ENCODE measurements around the gene TRIP10.
"Not testable (repeated sequence)": the region's sequence is repeated elsewhere in the genome, so short reads cannot be mapped to it uniquely, and the experiment has no call there.

Gene TRIP10

DNA sequence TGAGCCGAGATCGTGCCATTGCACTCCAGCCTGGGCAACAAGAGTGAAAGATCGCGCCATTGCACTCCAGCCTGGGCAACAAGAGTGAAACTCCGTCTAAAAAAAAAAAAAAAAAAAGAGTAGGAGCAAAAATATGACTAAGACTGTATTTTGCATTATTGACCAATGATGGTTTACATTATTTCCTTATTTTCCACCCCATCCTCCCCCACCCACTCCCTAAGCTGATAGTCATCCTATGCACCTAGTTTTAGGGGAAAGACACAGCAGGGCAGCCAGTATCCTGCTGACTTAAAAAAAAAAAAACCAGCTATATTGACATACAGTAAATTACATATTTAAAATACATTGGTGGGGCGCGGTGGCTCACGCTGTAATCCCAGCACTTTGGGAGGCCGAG is 58.2 kb downstream of the TRIP10 start:
- DNase-seq (ENCODE audit: low read depth) = no peak

DNA sequence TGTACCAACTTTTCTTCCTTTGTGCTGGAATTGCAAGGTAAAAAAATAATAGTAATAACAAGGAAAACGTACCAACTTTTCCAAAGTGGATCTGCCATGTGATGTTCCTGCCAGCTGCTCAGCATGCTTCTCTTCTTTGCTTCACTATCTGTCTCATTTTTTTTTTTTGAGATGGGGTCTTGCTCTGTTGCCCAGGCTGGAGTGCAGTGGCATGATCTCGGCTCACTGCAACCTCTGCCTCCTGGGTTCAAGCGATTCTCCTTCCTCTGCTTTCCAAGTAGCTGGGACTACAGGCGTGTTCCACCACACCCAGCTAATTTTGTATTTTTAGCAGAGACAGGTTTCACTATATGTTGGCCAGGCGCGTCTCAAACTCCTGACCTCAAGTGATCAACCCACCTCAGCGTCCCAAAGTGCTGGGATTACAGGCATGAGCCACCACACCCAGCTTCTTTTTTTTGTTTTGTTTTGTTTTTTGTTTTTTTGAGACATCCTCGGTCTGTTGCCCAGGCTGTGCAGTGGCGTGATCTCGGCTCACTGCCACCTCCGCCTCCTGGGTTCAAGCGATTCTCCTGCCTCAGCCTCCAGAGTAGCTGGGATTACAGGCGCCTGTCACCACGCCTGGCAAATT is 60.8 kb downstream of the TRIP10 start:
- not testable (repeated sequence) for DNase-seq (ENCODE audit: low read depth)

DNA sequence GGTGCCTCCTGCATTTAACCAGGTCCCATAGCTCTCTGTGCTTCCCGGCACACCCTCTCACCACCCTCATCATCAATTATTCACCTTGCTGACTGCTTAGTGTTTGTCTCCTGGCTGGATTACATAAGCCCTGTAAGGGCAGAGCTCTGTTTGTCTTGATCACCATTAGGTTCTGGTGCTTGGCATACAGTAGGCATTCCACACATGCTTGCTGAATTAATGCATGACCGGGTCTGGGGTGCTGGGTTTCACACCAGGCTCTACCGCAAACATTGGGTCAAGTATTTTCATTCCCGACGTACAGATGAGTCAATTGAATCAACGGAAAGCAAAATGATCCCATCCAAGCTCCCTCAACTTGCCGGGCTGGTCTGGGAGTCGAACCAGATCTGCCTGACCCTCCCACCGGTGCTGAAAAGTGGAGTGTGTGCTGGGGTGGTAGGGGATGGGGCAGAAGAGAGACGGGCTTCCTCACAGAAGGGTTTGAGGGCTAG is 61.6 kb downstream of the TRIP10 start:
- no peak for DNase-seq (ENCODE audit: low read depth)
